ENCODE measurements around the gene METTL5. TPM values are rescaled to one million over a fixed set of nuclear protein-coding genes. Genes with fewer than 3 reads are reported as not detected.

METTL5 gene
- total and polyA plus RNA-seq, 9 of the 15 experiments (the other 6 are each of a cell fraction or from before 2014, with no cell fraction given), result 149 to 471 (median 224) TPM

GRCh38 chr2:169839954-169840746, 15.4 kb upstream of the METTL5 start (continued):
- TF ChIP-seq CCAR2 (IDR thresholded peaks at IDR 0.05; ENCODE audit: low read depth, low read length), result no peak
- no peak for TF ChIP-seq TFAM (CRISPR knock-in tag; conservative IDR thresholded peaks at IDR 0.05)
- TF ChIP-seq NONO (IDR thresholded peaks at IDR 0.05; ENCODE audit: low read depth in 2 of 2, low read length in 1 of 2), result peak in 1 of 2 experiments; percentile 53; a peak in 2 of 4 replicates
- peak; percentile 35 for TF ChIP-seq CXXC5 (CRISPR knock-in tag; IDR thresholded peaks at IDR 0.05)
- TF ChIP-seq MAFK (IDR thresholded peaks at IDR 0.05; ENCODE audit: low read length), result 0 out of 2 replicates have a peak, but pooled peaks have one; percentile 10
- TF ChIP-seq MCM5 (IDR thresholded peaks at IDR 0.05; ENCODE audit: low read depth), result no peak
- TF ChIP-seq RCOR1 (IDR thresholded peaks at IDR 0.05; ENCODE audit: borderline replicate concordance in 1 of 2, low read depth in 2 of 2, low read length in 2 of 2), result peak; percentile 36 to 83; a peak in 3 of 4 replicates
- peak; percentile 52 to 87; a peak in 3 of 4 replicates for TF ChIP-seq MAZ (CRISPR knock-in tag; conservative IDR thresholded peaks at IDR 0.05 in 1 of 2, IDR thresholded peaks at IDR 0.05 in 1 of 2)
- peak; percentile 46 to 77 for TF ChIP-seq TRIM24 (IDR thresholded peaks at IDR 0.05)
- 0 out of 2 replicates have a peak, but pooled peaks have one; percentile 35 for TF ChIP-seq LARP7 (IDR thresholded peaks at IDR 0.05)
- TF ChIP-seq USF1 (CRISPR knock-in tag; IDR thresholded peaks at IDR 0.05), result no peak
- peak; percentile 55; the same call in 1 of the 2 replicates for TF ChIP-seq STAT6 (CRISPR knock-in tag; IDR thresholded peaks at IDR 0.05)
- no peak for TF ChIP-seq MYNN (IDR thresholded peaks at IDR 0.05)
- no peak for TF ChIP-seq MYNN (CRISPR knock-in tag; IDR thresholded peaks at IDR 0.05)
- 0 out of 2 replicates have a peak, but pooled peaks have one; percentile 37 for TF ChIP-seq ZNF589 (CRISPR knock-in tag; IDR thresholded peaks at IDR 0.05; ENCODE audit: low read depth)
- 0 out of 2 replicates have a peak, but pooled peaks have one; percentile 6 for TF ChIP-seq GATAD2B (IDR thresholded peaks at IDR 0.05; ENCODE audit: borderline replicate concordance)
- no peak for TF ChIP-seq PHF21A (IDR thresholded peaks at IDR 0.05; ENCODE audit: borderline replicate concordance, low read depth)
- peak in 1 of 2 experiments; percentile 68; a peak in 2 of 4 replicates for TF ChIP-seq MNT (conservative IDR thresholded peaks at IDR 0.05)
- no peak for TF ChIP-seq XRCC3 (IDR thresholded peaks at IDR 0.05)
- TF ChIP-seq ZNF766 (CRISPR knock-in tag; conservative IDR thresholded peaks at IDR 0.05), result no peak
- no peak for TF ChIP-seq E2F3 (CRISPR knock-in tag; IDR thresholded peaks at IDR 0.05)
- peak; percentile 76 for TF ChIP-seq LEF1 (IDR thresholded peaks at IDR 0.05)
- TF ChIP-seq GATA2 (CRISPR knock-in tag; IDR thresholded peaks at IDR 0.05), result peak; percentile 80
- TF ChIP-seq NFIC (IDR thresholded peaks at IDR 0.05), result peak; percentile 83
- peak; percentile 31; the same call in 1 of the 2 replicates for TF ChIP-seq BHLHE40 (IDR thresholded peaks at IDR 0.05; ENCODE audit: low read length)

Data from K562 (cell line).